DMS 273 (cell line): ENCODE results near the gene NUCB1.

Source experiments
- DNase-seq: peaks from one replicate; lab custom pipeline; 2025; ENCODE audit not compliant: unreplicated experiment; lab: John Stamatoyannopoulos, UW

NUCB1 gene

GRCh38 chr19:48961673-48962028 is 61.5 kb downstream of the NUCB1 start:
- no peak for DNase-seq

- peak; percentile 58 for DNase-seq
These were observed 62.1 kb downstream of the NUCB1 start for GRCh38 chr19:48962029-48962848.

GRCh38 chr19:48962849-48963165 is 62.7 kb downstream of the NUCB1 start:
- no peak for DNase-seq

- DNase-seq = peak; percentile 68
These were observed 63.5 kb downstream of the NUCB1 start for GRCh38 chr19:48963371-48964204.

GRCh38 chr19:48964205-48965039 is 64.3 kb downstream of the NUCB1 start:
- DNase-seq = peak; percentile 61

- DNase-seq = peak; percentile 98
These were observed 65.1 kb downstream of the NUCB1 start, which contains the start of gene FTL for GRCh38 chr19:48965040-48965805. Gene FTL, plus strand, starts transcription at chr19:48965309. Its CDS starts 199 bp downstream, at chr19:48965508.

- peak; percentile 94 for DNase-seq
These were observed 65.9 kb downstream of the NUCB1 start for GRCh38 chr19:48965806-48966540.

- DNase-seq = peak; percentile 63
These were observed 66.6 kb downstream of the NUCB1 start for GRCh38 chr19:48966541-48967345.

GRCh38 chr19:48967346-48968178 is 67.5 kb downstream of the NUCB1 start:
- DNase-seq = peak; percentile 49

- DNase-seq = peak; percentile 58
These were observed 68.1 kb downstream of the NUCB1 start for GRCh38 chr19:48968179-48968661.

GRCh38 chr19:48968813-48969218 is 68.7 kb downstream of the NUCB1 start:
- DNase-seq = peak; percentile 64

GRCh38 chr19:48969276-48970138 is 69.4 kb downstream of the NUCB1 start:
- DNase-seq = peak; percentile 50

- DNase-seq = no peak
These were observed 70.1 kb downstream of the NUCB1 start for GRCh38 chr19:48970139-48970766.

- DNase-seq = peak; percentile 82
These were observed 70.8 kb downstream of the NUCB1 start for GRCh38 chr19:48970923-48971395.
